DOHH2 (cell line): Measurements from ENCODE around the gene CUEDC1.

Experiments used
- H3F3A ChIP-seq: fragments of 200-600 bp; sonication (generic), shearing (Covaris generic); 2 replicates; pipeline ENCODE4 v1.6.0; 2016; ENCODE audit warnings: antibody characterized with exemption, mild to moderate bottlenecking; ENCODE audit not compliant: control insufficient read depth, insufficient read depth
- H3K27ac ChIP-seq: fragments of 200-600 bp; sonication (generic); 2 replicates; pipeline ENCODE4 v1.5.1; 2014; ENCODE audit warnings: low read depth, mild to moderate bottlenecking, low read length, moderate library complexity
- H3K27me3 ChIP-seq: fragments of 200-600 bp; sonication (generic); 2 replicates; pipeline ENCODE4 v1.6.1; 2014; ENCODE audit warnings: mild to moderate bottlenecking, low read length, mixed read lengths; ENCODE audit not compliant: control insufficient read depth
- H3K36me3 ChIP-seq: fragments of 200-600 bp; sonication (generic); 2 replicates; pipeline ENCODE4 v1.6.1; 2014; ENCODE audit warnings: mild to moderate bottlenecking, low read length, moderate library complexity, mixed read lengths; ENCODE audit not compliant: control insufficient read depth
- H3K4me1 ChIP-seq: fragments of 200-600 bp; sonication (generic); 2 replicates; pipeline ENCODE4 v1.6.1; 2014; ENCODE audit warnings: mild to moderate bottlenecking, low read length, mixed read lengths; ENCODE audit not compliant: control insufficient read depth
- H3K4me2 ChIP-seq: fragments of 200-600 bp; sonication (generic); 2 replicates; pipeline ENCODE4 v1.6.0; 2014; ENCODE audit warnings: mild to moderate bottlenecking, low read length, moderate library complexity
- H3K4me3 ChIP-seq: fragments of 200-600 bp; sonication (generic); 2 replicates; pipeline ENCODE4 v1.5.1; 2014; ENCODE audit warnings: mild to moderate bottlenecking, low read length, mixed read lengths
- H3K79me2 ChIP-seq: fragments of 200-600 bp; sonication (generic); 2 replicates; pipeline ENCODE4 v1.6.1; 2014; ENCODE audit warnings: mild to moderate bottlenecking, low read length, mixed read lengths; ENCODE audit not compliant: control insufficient read depth
- H3K9me2 ChIP-seq: fragments of 200-600 bp; sonication (generic); replicated peaks from 2 replicates; pipeline ENCODE4 v1.6.1; 2014; ENCODE audit warnings: mild to moderate bottlenecking, low read length, mixed read lengths; ENCODE audit not compliant: control insufficient read depth
- H3K9me3 ChIP-seq: fragments of 200-600 bp; sonication (generic); 2 replicates; pipeline ENCODE4 v1.6.1; 2014; ENCODE audit warnings: antibody characterized with exemption, low read length, mixed read lengths; ENCODE audit not compliant: control insufficient read depth, insufficient read depth
- H4K20me1 ChIP-seq: fragments of 200-600 bp; sonication (generic); 2 replicates; pipeline ENCODE4 v1.6.0; 2014; ENCODE audit warnings: low read depth, mild to moderate bottlenecking, antibody characterized with exemption, low read length, moderate library complexity; ENCODE audit not compliant: control insufficient read depth, insufficient read depth
- CTCF ChIP-seq: fragments of 200-600 bp; sonication (generic); IDR thresholded peaks from one replicate; pipeline ENCODE4 v1.5.1; 2014; ENCODE audit warnings: antibody characterized with exemption, mild to moderate bottlenecking, low read depth, low read length; ENCODE audit not compliant: poor library complexity, severe bottlenecking
- EZH2phosphoT487 ChIP-seq: fragments of 200-600 bp; sonication (generic); IDR thresholded peaks from 2 replicates; pipeline ENCODE4 v1.6.1; 2017; ENCODE audit warnings: borderline replicate concordance, mild to moderate bottlenecking, antibody characterized with exemption, low read length, moderate library complexity, mixed read lengths

The CUEDC1 gene

GRCh38 chr17:57927048-57927723 lies 28.0 kb downstream of the CUEDC1 start:
- H3K4me2 ChIP-seq = no peak overlapping the region
- H3K27ac ChIP-seq = no peak overlapping the region
- H3K79me2 ChIP-seq = no peaks in the 10 kb centered on the region

GRCh38 chr17:57926723-57927047 lies 28.5 kb downstream of the CUEDC1 start:
- Histone ChIP-seq H3K36me3 (no peaks in the 10 kb centered on the region), H3K9me2 (no peaks in the 10 kb centered on the region), H3K9me3 (no peaks in the 10 kb centered on the region), H3K79me2 (no peaks in the 10 kb centered on the region), H3F3A (no peaks in the 10 kb centered on the region), H3K4me3 (no peak overlapping the region), H3K4me1 (peaks cover 5% of the 10 kb centered on the region; the same call in 1 of the 2 replicates), H4K20me1 (no peaks in the 10 kb centered on the region; the same call in 1 of the 2 replicates), H3K27me3 (peaks cover 49% of the 10 kb centered on the region), H3K4me2 (no peak overlapping the region), H3K27ac (no peak overlapping the region)
- no peak for TF ChIP-seq EZH2phosphoT487
- TF ChIP-seq CTCF = no peak

More at GRCh38 chr17:57927048-57927723, 28.0 kb downstream of the CUEDC1 start:
- no peak for TF ChIP-seq CTCF
- no peak for TF ChIP-seq EZH2phosphoT487
- no peaks in the 10 kb centered on the region for H3K9me3 ChIP-seq
- H3K27me3 ChIP-seq = peaks cover 49% of the 10 kb centered on the region
- no peaks in the 10 kb centered on the region for H3K36me3 ChIP-seq
- peaks cover 5% of the 10 kb centered on the region; the same call in 1 of the 2 replicates for H3K4me1 ChIP-seq
- no peaks in the 10 kb centered on the region for H3K9me2 ChIP-seq
- no peaks in the 10 kb centered on the region; the same call in 1 of the 2 replicates for H4K20me1 ChIP-seq
- no peaks in the 10 kb centered on the region for H3F3A ChIP-seq
- H3K4me3 ChIP-seq = no peak overlapping the region

- H3F3A ChIP-seq = no peaks in the 10 kb centered on the region
- no peaks in the 10 kb centered on the region for H3K9me2 ChIP-seq
- TF ChIP-seq CTCF = no peak
- no peak for TF ChIP-seq EZH2phosphoT487
- H3K36me3 ChIP-seq = no peaks in the 10 kb centered on the region
- H3K4me3 ChIP-seq = no peak overlapping the region
- no peaks in the 10 kb centered on the region for H3K79me2 ChIP-seq
- H3K27ac ChIP-seq = no peak overlapping the region
- H3K9me3 ChIP-seq = no peaks in the 10 kb centered on the region
- peaks cover 5% of the 10 kb centered on the region; the same call in 1 of the 2 replicates for H3K4me1 ChIP-seq
- peaks cover 51% of the 10 kb centered on the region for H3K27me3 ChIP-seq
- no peaks in the 10 kb centered on the region; the same call in 1 of the 2 replicates for H4K20me1 ChIP-seq
- H3K4me2 ChIP-seq = no peak overlapping the region
Observed at GRCh38 chr17:57925361-57925990, 29.7 kb downstream of the CUEDC1 start.
